DOHH2 (cell line): Measurements from ENCODE around the gene SLC12A8.

Experiments used
- CTCF ChIP-seq: fragments of 200-600 bp; sonication (generic); IDR thresholded peaks from one replicate; pipeline ENCODE4 v1.5.1; 2014; ENCODE audit warnings: antibody characterized with exemption, mild to moderate bottlenecking, low read depth, low read length; ENCODE audit not compliant: poor library complexity, severe bottlenecking
- EZH2phosphoT487 ChIP-seq: fragments of 200-600 bp; sonication (generic); IDR thresholded peaks from 2 replicates; pipeline ENCODE4 v1.6.1; 2017; ENCODE audit warnings: borderline replicate concordance, mild to moderate bottlenecking, antibody characterized with exemption, low read length, moderate library complexity, mixed read lengths

DNA sequence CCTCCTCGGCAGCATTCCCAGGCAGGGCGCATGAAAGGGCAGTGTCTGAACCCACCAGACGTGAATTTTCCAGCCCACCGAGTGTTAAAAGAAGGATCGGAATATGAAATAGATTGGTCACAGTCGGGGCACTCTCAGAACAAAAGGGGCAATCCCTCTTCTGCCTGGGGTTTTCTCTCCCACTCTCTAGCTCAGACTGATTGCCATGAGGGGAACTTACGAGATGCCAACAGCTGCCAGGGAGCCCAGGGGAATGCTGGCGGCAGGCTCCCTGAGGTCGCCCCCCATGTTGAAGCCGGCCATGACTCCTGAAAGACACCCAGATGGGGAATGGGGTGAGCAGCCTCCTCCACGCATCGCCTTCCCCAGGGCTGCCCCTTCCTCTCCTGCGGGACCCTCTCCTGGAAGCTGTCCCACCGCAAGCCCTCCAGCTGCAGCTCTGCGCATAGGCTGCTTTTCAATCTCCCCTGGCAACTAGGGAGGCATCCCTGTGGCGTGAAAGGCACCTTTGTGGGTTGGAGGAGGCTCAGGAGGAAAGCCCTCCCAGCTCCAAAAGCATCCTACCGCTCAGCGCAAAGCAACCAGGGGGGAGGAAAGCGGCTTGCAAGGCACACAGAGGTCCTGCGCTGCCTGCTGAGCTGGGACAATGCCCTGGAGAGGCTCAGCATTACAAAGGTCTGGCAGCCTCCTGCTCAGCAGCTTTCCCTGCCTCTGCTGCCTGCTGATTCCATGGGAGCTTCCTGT, 92.0 kb downstream of the SLC12A8 start:
- TF ChIP-seq CTCF, result no peak
- no peak; the same call in 1 of the 2 replicates for TF ChIP-seq EZH2phosphoT487
